SW 1271 (cell line): Measurements from ENCODE around the gene CTAGE1.

Source experiments
- DNase-seq, 2 experiments: peaks; one replicate each; lab custom pipeline; 2025; lab: John Stamatoyannopoulos, UW

The CTAGE1 gene

GRCh38 chr18:22391407-22392345, 26.0 kb downstream of the CTAGE1 start:
- DNase-seq: no peak

GRCh38 chr18:22387787-22388186, 29.9 kb downstream of the CTAGE1 start:
- no peak for DNase-seq

GRCh38 chr18:22387364-22387763, 30.4 kb downstream of the CTAGE1 start:
- DNase-seq: no peak

- peak in 1 of 2 experiments; percentile 22 for DNase-seq
These were observed 32.0 kb downstream of the CTAGE1 start for GRCh38 chr18:22385718-22386117.

GRCh38 chr18:22378672-22379282, 38.9 kb downstream of the CTAGE1 start:
- peak; percentile 4 to 31 for DNase-seq

- no peak for DNase-seq
These were observed 39.9 kb downstream of the CTAGE1 start for GRCh38 chr18:22377769-22378168.

- DNase-seq: no peak
These were observed 47.3 kb downstream of the CTAGE1 start for GRCh38 chr18:22370414-22370813.

GRCh38 chr18:22368021-22368420, 49.7 kb downstream of the CTAGE1 start:
- no peak for DNase-seq

- DNase-seq: no peak
These were observed 50.4 kb downstream of the CTAGE1 start for GRCh38 chr18:22367303-22367702.

GRCh38 chr18:22363867-22364463, 53.8 kb downstream of the CTAGE1 start:
- DNase-seq: no peak
